ENCODE data around the gene ASPDH.

The ASPDH gene

GRCh38 chr19:50492303-50493052 lies 21.2 kb downstream of the ASPDH start:
- H3K36me3 ChIP-seq, result no peaks in the 10 kb centered on the region
- H3K27me3 ChIP-seq, result peaks cover 32% of the 10 kb centered on the region
- no peak for DNase-seq
- H3K4me3 ChIP-seq (ENCODE audit: low read depth, low read length), result no peak overlapping the region
- no peaks in the 10 kb centered on the region; the same call in 1 of the 2 replicates for H3K9me3 ChIP-seq
- no peak for TF ChIP-seq CTCF (IDR thresholded peaks at IDR 0.05; ENCODE audit: low read depth, low read length)
- no peaks in the 10 kb centered on the region for H3K4me1 ChIP-seq

- H3K36me3 ChIP-seq, result no peaks in the 10 kb centered on the region
- peaks cover 8% of the 10 kb centered on the region; the same call in 1 of the 2 replicates for H3K9me3 ChIP-seq
- TF ChIP-seq CTCF (IDR thresholded peaks at IDR 0.05; ENCODE audit: low read depth, low read length), result no peak
- no peaks in the 10 kb centered on the region for H3K4me1 ChIP-seq
- H3K4me3 ChIP-seq (ENCODE audit: low read depth, low read length), result no peak overlapping the region
- H3K27me3 ChIP-seq, result peaks cover 34% of the 10 kb centered on the region
- DNase-seq, result no peak
These were observed 22.7 kb downstream of the ASPDH start for GRCh38 chr19:50490991-50491472.

- no peak for TF ChIP-seq CTCF (IDR thresholded peaks at IDR 0.05; ENCODE audit: low read depth, low read length)
- Histone ChIP-seq H3K4me3 (ENCODE audit: low read depth, low read length) (no peak overlapping the region), H3K4me1 (no peaks in the 10 kb centered on the region), H3K9me3 (peaks cover 8% of the 10 kb centered on the region; the same call in 1 of the 2 replicates), H3K36me3 (no peaks in the 10 kb centered on the region), H3K27me3 (peaks cover 32% of the 10 kb centered on the region)
- DNase-seq, result no peak
These were observed 23.3 kb downstream of the ASPDH start for GRCh38 chr19:50490411-50490811.

- Histone ChIP-seq H3K9me3 (peaks cover 8% of the 10 kb centered on the region; the same call in 1 of the 2 replicates), H3K27me3 (peaks cover 32% of the 10 kb centered on the region), H3K4me1 (no peaks in the 10 kb centered on the region), H3K36me3 (no peaks in the 10 kb centered on the region; the same call in 1 of the 2 replicates), H3K4me3 (ENCODE audit: low read depth, low read length) (no peak overlapping the region)
- no peak for TF ChIP-seq CTCF (IDR thresholded peaks at IDR 0.05; ENCODE audit: low read depth, low read length)
- DNase-seq, result no peak
These were observed 24.2 kb downstream of the ASPDH start for GRCh38 chr19:50489461-50490011.

- Histone ChIP-seq H3K36me3 (no peaks in the 10 kb centered on the region; the same call in 1 of the 2 replicates), H3K9me3 (peaks cover 8% of the 10 kb centered on the region; the same call in 1 of the 2 replicates), H3K4me3 (ENCODE audit: low read depth, low read length) (no peak overlapping the region), H3K4me1 (no peaks in the 10 kb centered on the region), H3K27me3 (peaks cover 32% of the 10 kb centered on the region)
- no peak for TF ChIP-seq CTCF (IDR thresholded peaks at IDR 0.05; ENCODE audit: low read depth, low read length)
- DNase-seq, result no peak
These were observed 25.1 kb downstream of the ASPDH start for GRCh38 chr19:50488389-50489194.
